Lower leg skin (tissue), 4 donors: ENCODE results near the gene KRT35. TPM values are rescaled to one million over a fixed set of nuclear protein-coding genes. Genes with fewer than 3 reads are reported as not detected.

Experiments
- DNase-seq, 2 donors: peaks; one replicate each; pipeline ENCODE4 v3.0.0-alpha.2; 2019; ENCODE audit warnings: low spot score in 2 of 2
- H3K4me3 ChIP-seq: fragments of 200-600 bp; sonication (generic); 2 replicates; pipeline ENCODE4 v1.5.1; 2017; ENCODE audit warnings: mild to moderate bottlenecking, low read depth; ENCODE audit not compliant: poor library complexity, severe bottlenecking
- POLR2A ChIP-seq, 2 donors: fragments of 450-650 bp; IDR thresholded peaks; one replicate each; pipeline ENCODE4 v1.6.1; 2016 to 2017; ENCODE audit warnings: antibody characterized with exemption in 2 of 2, mild to moderate bottlenecking in 1 of 2, moderate library complexity in 1 of 2
- WGBS, 2 donors: methylation state at CpG; one replicate each; pipeline ENCODE4 v1.1.5; 2018; 5-methylcytosine and 5-hydroxymethylcytosine counted together
- intact Hi-C: fragments of 100-400 bp; cut with DNase I; formaldehyde crosslinking; loops from one replicate; pipeline ENCODE4 v1.15.0; 2023; ENCODE audit warnings: low total_unique reads
- total RNA-seq, 4 donors: library from RNA; depleted of rRNA; stranded (reverse); fragments of >200 nt; gene quantifications; one replicate each; pipeline ENCODE4 v1.1.0, GENCODE V29; 2016
- TF ChIP-seq, protein P1 (sequence below), 3 donors: fragments of 450-650 bp; IDR thresholded peaks; one replicate each; pipeline ENCODE4 v1.5.1; 2016; ENCODE audit warnings: antibody characterized with exemption in 3 of 3, mild to moderate bottlenecking in 3 of 3, moderate library complexity in 2 of 3

The KRT35 gene
- total RNA-seq, 4 donors from 2014 or later = 0.84 TPM; not detected in 3

DNA sequence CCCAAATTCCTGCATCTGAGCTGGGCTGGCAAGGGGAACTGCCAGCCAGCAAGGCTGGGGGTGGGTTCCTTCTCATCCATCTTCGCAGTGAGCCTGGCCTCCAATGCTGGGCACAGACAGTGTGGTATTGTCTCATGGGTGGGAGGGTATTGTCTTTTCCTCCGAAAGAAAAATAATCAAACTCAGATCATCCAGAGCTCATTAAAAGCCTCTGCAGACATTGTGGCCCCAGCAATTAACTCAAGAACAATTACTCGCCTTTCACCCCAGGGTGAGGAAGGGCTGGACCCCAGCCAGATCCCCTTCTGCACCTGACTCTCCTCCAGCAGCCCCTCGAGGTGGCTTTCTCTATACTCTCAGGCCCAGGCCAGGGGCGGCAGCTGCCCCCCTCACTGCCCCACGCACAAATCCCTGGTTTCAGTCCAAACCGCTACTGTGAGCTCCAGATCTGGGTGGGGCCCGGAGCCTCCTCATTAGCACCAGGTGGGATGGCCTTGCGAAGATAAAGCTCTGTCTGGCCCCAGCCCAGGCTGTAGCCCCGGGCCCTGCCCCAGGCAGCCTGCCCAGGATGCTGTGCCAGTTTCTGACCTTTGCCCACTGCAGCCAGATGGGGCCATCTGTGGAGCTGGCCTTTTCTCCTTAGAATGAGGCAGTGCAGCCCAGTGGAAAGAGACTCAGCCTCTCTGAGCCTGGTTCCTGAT, 40.0 kb upstream of the KRT35 start:
- H3K4me3 ChIP-seq = no peak overlapping the region
- TF ChIP-seq POLR2A (IDR thresholded peaks at IDR 0.05) = no peak
- TF ChIP-seq, protein P1, sequence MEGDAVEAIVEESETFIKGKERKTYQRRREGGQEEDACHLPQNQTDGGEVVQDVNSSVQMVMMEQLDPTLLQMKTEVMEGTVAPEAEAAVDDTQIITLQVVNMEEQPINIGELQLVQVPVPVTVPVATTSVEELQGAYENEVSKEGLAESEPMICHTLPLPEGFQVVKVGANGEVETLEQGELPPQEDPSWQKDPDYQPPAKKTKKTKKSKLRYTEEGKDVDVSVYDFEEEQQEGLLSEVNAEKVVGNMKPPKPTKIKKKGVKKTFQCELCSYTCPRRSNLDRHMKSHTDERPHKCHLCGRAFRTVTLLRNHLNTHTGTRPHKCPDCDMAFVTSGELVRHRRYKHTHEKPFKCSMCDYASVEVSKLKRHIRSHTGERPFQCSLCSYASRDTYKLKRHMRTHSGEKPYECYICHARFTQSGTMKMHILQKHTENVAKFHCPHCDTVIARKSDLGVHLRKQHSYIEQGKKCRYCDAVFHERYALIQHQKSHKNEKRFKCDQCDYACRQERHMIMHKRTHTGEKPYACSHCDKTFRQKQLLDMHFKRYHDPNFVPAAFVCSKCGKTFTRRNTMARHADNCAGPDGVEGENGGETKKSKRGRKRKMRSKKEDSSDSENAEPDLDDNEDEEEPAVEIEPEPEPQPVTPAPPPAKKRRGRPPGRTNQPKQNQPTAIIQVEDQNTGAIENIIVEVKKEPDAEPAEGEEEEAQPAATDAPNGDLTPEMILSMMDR (IDR thresholded peaks at IDR 0.05) = no peak
- no peak for DNase-seq
- WGBS, 2 donors = 31 to 38% methylated on average over 10 of the region's 10 CpGs
- intact Hi-C loops = no loop called here

DNA sequence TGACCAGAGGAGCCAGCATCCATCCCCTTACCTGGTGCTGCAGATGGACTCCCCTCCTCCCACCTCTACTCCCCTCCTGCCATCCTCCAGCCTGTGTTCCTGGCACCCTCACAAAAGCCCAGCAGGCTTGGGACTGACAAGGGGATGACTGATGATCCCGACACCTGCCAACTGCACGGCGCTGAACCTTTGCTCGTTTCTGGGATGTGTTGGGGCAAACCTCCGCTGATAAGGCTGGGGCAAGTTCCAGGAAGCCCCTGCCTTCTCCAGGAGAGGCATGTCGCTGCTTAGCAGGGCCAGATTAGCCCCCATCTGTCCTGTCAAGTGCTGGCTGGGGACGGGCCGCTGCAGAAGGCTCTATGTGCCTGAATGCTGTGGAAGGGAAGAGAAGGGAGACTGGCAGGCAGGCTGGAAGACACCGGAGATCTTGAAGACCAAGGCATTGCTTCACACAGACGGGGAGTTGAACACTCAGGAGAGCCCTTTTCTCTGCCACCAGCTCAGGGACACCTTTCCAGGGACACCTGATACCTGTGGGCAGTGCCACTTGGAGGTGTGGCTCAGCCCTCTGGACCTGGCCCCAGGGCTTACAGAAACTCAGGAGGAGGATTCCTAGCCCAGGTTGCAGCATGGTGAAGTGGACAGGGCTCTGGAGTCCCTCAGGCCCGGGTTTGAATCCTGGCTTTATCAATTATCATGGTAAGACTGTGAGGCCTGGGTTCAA, 38.7 kb upstream of the KRT35 start:
- WGBS, 2 donors = 40 to 50% methylated on average over 10 of the region's 11 CpGs
- TF ChIP-seq, protein P1 (IDR thresholded peaks at IDR 0.05) = no peak
- TF ChIP-seq POLR2A (IDR thresholded peaks at IDR 0.05) = no peak
- H3K4me3 ChIP-seq = no peak overlapping the region
- no peak for DNase-seq
- intact Hi-C loops = no loop called here

DNA sequence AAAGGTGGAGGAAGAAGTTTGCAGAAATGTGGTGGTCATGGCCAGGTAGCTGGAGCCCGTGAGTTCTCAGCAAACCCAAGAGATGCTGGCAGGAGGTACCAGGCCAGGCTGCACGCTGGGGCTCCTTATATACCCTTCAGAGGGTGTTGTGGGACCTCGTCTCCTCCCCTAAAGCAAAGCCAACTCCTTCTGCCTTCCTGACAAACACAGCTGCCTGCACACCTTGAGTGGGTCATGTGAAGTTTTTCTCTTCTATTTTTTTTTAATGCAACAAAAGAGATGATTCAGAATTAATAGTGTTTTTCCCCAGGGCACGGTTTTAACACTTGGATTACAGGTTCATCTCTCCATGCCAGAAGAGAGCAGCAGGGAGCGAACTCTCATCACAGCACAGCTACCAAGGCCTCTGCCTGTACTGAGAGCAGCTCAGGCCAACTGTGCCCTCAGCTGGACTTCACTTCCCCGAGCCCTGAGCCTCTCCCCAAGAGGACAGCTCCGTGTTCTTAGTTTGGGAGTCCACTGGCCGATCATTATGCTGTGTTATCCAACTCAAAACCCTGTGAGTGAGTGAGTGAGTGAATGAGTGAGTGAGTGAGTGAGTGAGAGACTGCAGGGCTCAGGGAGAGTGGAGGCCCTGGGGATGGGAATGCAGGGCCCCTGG, 38.0 kb upstream of the KRT35 start, which contains the start of gene KRT15:
Gene KRT15, minus strand, starts transcription at position 102 of the 661 bp plus-strand sequence. Its CDS starts 63 bp downstream, at position 39.
- H3K4me3 ChIP-seq = peak within 1 kb of the TSS; percentile 30
- no peak for TF ChIP-seq POLR2A (IDR thresholded peaks at IDR 0.05)
- TF ChIP-seq, protein P1 (IDR thresholded peaks at IDR 0.05) = no peak
- DNase-seq = no peak
- 38 to 41% methylated on average over 7 to 8 of the region's 8 CpGs for WGBS, 2 donors
- intact Hi-C loops = no loop called here

DNA sequence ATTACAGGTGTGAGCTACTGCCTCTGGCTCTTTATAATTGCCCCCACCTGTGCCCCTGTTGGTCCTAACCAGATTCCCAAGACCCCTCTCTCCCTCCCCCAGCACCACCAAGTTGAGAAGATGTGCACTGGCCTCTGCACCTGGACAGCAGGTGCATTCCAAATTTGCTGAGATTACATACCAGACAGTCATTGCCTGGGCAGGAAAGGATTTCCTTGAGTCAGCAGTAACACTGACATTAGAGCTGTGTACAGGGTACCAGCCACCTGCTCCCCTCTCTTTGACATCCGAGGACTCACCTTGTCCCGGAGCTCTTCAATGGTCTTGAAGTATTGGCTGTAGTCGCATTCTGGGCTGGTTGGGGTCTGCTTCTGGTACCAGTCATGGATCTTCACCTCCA, 37.1 kb upstream of the KRT35 start:
- intact Hi-C loops = no loop called here
- 72 to 73% methylated on average over 3 of the region's 3 CpGs for WGBS, 2 donors
- DNase-seq = no peak
- H3K4me3 ChIP-seq = peak overlapping the region; percentile 30
- TF ChIP-seq, protein P1 (IDR thresholded peaks at IDR 0.05) = no peak
- no peak for TF ChIP-seq POLR2A (IDR thresholded peaks at IDR 0.05)

DNA sequence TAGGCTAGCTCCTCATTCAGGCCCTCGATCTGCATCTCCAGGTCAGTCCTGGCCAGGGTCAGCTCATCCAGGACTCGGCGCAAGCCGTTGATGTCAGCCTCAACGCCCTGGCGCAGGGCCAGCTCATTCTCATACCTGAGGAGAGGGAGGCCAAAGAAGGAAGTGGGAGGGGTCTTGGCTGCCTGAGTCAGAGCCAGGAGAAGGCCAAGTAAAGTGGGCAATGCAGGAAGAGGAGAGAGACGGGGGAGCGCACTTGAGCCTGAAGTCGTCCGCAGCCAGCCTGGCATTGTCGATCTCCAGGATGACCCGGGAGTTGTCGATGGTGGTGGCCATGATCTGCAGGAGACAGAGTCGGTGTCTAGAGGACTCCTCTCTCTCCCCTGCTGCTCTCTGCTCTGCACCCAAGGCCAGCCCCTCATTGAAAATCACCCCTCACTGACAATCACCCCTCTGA, 35.9 kb upstream of the KRT35 start:
- 42 to 63% methylated on average over 14 of the region's 14 CpGs for WGBS, 2 donors
- no peak for DNase-seq

More for the DNA sequence above, 35.9 kb upstream of the KRT35 start:
- intact Hi-C loops = no loop called here
- TF ChIP-seq, protein P1 (IDR thresholded peaks at IDR 0.05) = no peak
- no peak for TF ChIP-seq POLR2A (IDR thresholded peaks at IDR 0.05)
- no peak overlapping the region for H3K4me3 ChIP-seq
